Measurements from ENCODE around the gene STK35. TPM values are rescaled to one million over a fixed set of nuclear protein-coding genes. Genes with fewer than 3 reads are reported as not detected.

The STK35 gene
- total and polyA plus RNA-seq, 2 experiments from 2014 or later, result 14.2 to 59.7 TPM

DNA sequence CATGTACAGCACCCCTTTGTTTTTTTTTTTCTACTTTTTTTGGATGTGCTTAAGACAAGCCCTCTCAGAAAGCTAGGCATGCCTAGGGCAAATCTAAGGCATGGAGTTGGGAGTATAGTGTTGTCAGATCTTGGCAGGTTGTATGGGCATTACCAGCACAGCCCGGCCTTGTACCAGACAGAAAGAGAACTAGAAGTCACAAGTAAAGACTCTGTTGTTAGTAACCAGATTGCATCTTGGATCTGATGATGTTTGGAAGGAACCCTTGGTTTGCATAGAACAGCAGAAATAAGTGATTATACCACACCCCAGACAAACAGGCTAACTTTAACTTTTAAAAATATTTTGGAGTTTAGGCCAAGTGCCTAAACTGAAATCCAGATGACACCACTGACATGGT lies 25.6 kb downstream of the STK35 start (continued):
- TF ChIP-seq REST (IDR thresholded peaks at IDR 0.05; ENCODE audit: unreplicated experiment), result no peak
- TF ChIP-seq, protein P1, sequence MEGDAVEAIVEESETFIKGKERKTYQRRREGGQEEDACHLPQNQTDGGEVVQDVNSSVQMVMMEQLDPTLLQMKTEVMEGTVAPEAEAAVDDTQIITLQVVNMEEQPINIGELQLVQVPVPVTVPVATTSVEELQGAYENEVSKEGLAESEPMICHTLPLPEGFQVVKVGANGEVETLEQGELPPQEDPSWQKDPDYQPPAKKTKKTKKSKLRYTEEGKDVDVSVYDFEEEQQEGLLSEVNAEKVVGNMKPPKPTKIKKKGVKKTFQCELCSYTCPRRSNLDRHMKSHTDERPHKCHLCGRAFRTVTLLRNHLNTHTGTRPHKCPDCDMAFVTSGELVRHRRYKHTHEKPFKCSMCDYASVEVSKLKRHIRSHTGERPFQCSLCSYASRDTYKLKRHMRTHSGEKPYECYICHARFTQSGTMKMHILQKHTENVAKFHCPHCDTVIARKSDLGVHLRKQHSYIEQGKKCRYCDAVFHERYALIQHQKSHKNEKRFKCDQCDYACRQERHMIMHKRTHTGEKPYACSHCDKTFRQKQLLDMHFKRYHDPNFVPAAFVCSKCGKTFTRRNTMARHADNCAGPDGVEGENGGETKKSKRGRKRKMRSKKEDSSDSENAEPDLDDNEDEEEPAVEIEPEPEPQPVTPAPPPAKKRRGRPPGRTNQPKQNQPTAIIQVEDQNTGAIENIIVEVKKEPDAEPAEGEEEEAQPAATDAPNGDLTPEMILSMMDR (conservative IDR thresholded peaks at IDR 0.05; ENCODE audit: low read depth in 2 of 2), result no peak

- Histone ChIP-seq H2AFZ (no peak overlapping the region), H3K4me1 (ENCODE audit: insufficient read depth) (peaks cover 19% of the 10 kb centered on the region), H3K4me2 (no peak overlapping the region), H3K36me3 (ENCODE audit: insufficient read depth) (no peaks in the 10 kb centered on the region), H3K79me2 (replicated peaks; ENCODE audit: insufficient read depth) (peaks cover 99% of the 10 kb centered on the region), H3K4me3 (no peak overlapping the region), H3K9me2 (ENCODE audit: insufficient read depth) (no peaks in the 10 kb centered on the region), H3K27ac (ENCODE audit: low read depth) (no peak overlapping the region), H3K27me3 (ENCODE audit: insufficient read depth) (no peaks in the 10 kb centered on the region), H4K20me1 (replicated peaks; ENCODE audit: insufficient read depth) (peaks cover 66% of the 10 kb centered on the region), H3F3A (replicated peaks; ENCODE audit: low read depth) (no peaks in the 10 kb centered on the region)
- Mint-ChIP-seq H3K4me3 (no peak overlapping the region), H3K27ac (no peak overlapping the region), H3K36me3 (ENCODE audit: low read depth) (no peaks in the 10 kb centered on the region), H3K9me3 (no peaks in the 10 kb centered on the region), H3K4me1 (peaks cover 44% of the 10 kb centered on the region), H3K27me3 (ENCODE audit: insufficient read depth, low read depth, poor library complexity) (peaks cover 11% of the 10 kb centered on the region)
- ATAC-seq (no peak), DNase-seq (ENCODE audit: low spot score) (no peak)
- TF ChIP-seq ZNF114 (CRISPR knock-in tag; IDR thresholded peaks at IDR 0.05), result no peak
- TF ChIP-seq ZNF462 (CRISPR knock-in tag; IDR thresholded peaks at IDR 0.05), result no peak
- TF ChIP-seq EZH2 (IDR thresholded peaks at IDR 0.05; ENCODE audit: low read depth, unreplicated experiment), result no peak
- no peak for TF ChIP-seq STAT1 (IDR thresholded peaks at IDR 0.05; ENCODE audit: unreplicated experiment)
- no peak for TF ChIP-seq EZH2phosphoT487 (IDR thresholded peaks at IDR 0.05; ENCODE audit: unreplicated experiment)
- no peak for TF ChIP-seq CREB1 (CRISPR knock-in tag; IDR thresholded peaks at IDR 0.05; ENCODE audit: low read depth)
- TF ChIP-seq ETS1 (IDR thresholded peaks at IDR 0.05), result no peak
- TF ChIP-seq, protein P1 (conservative IDR thresholded peaks at IDR 0.05; ENCODE audit: low read depth in 2 of 2), result no peak
- no peak for TF ChIP-seq POLR2AphosphoS5 (IDR thresholded peaks at IDR 0.05; ENCODE audit: low read depth)
- TF ChIP-seq JUNB (IDR thresholded peaks at IDR 0.05; ENCODE audit: unreplicated experiment), result no peak
Measured at GRCh38 chr20:2128542-2128941, 26.9 kb downstream of the STK35 start.
